Measurements from ENCODE around the gene MTMR8.

DNA sequence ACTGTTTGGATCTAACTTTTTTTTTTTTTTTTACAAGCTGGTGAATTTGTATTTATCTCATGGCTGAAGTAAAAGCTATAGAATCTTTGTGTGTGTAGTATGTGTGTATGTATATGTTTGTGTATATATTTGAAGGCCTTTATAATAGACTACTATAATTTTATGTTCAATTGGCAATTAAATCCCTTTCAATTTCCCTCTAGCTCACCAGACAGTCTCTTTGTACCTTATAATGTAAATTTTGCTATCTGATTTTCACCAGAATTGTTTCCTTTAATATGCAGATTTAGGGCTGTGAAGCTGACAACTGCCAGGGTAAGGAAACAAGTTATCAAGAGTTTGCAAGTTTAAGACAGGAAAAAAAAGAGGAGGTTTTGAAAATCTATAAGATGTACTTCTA lies 33.1 kb upstream of the MTMR8 start:
- TF ChIP-seq SIN3A (IDR thresholded peaks at IDR 0.05; ENCODE audit: borderline replicate concordance, insufficient read depth, low read length) (no peak), POLR2AphosphoS5 (IDR thresholded peaks at IDR 0.05; ENCODE audit: low read depth, low read length) (no peak), TAF1 (IDR thresholded peaks at IDR 0.05; ENCODE audit: borderline replicate concordance, insufficient read depth, low read length) (no peak)
